Tibial artery (tissue), 4 donors: ENCODE results near the gene INSC.
A peak's percentile ranks its signal among the peaks of the same experiment; 100 is the strongest.

Experiments used
- DNase-seq, 2 donors: peaks; one replicate each; pipeline ENCODE4 v3.0.0-alpha.2; 2019
- H3K27ac ChIP-seq, 2 donors: fragments of 200-600 bp; sonication (generic) in 1 of 2; 1 replicate in 1 of 2; 2 replicates in 1 of 2; pipeline ENCODE4 v1.5.1; 2018 to 2019; ENCODE audit warnings: mild to moderate bottlenecking in 1 of 2
- H3K27me3 ChIP-seq, 2 donors: fragments of 200-600 bp; sonication (generic) in 1 of 2; one replicate each; pipeline versions ENCODE4 v1.5.1 to v1.6.0; 2016 to 2019
- H3K36me3 ChIP-seq, 3 donors: fragments of 200-600 bp; sonication (generic) in 2 of 3; one replicate each; pipeline ENCODE4 v1.5.1; 2016 to 2019; ENCODE audit warnings: mild to moderate bottlenecking in 2 of 3
- H3K4me1 ChIP-seq, 4 donors: fragments of 200-600 bp; sonication (generic) in 2 of 4; 1 replicate in 3 of 4; 2 replicates in 1 of 4; pipeline ENCODE4 v1.5.1; 2016 to 2019
- H3K4me3 ChIP-seq, 2 donors: fragments of 200-600 bp; sonication (generic) in 1 of 2; 1 replicate in 1 of 2; 2 replicates in 1 of 2; pipeline ENCODE4 v1.5.1; 2018 to 2019; ENCODE audit warnings: mild to moderate bottlenecking in 2 of 2
- H3K9me3 ChIP-seq, 3 donors: fragments of 200-600 bp; sonication (generic) in 1 of 3; one replicate each; pipeline ENCODE4 v1.5.1; 2016 to 2019
- intact Hi-C: fragments of 100-400 bp; cut with DNase I; formaldehyde crosslinking; loops from one replicate; pipeline ENCODE4 v1.15.0; 2023; ENCODE audit warnings: low total_unique reads
- TF ChIP-seq, protein P1 (sequence below), 2 experiments: fragments of 200-600 bp in 1 of 2; fragments of 450-650 bp in 1 of 2; IDR thresholded peaks; one replicate each; pipeline ENCODE4 v1.5.1; 2017 to 2019; ENCODE audit warnings: antibody characterized with exemption in 2 of 2, mild to moderate bottlenecking in 1 of 2, moderate library complexity in 1 of 2

INSC gene

GRCh38 chr11:15177491-15177890 is 62.8 kb downstream of the INSC start:
- TF ChIP-seq, protein P1, sequence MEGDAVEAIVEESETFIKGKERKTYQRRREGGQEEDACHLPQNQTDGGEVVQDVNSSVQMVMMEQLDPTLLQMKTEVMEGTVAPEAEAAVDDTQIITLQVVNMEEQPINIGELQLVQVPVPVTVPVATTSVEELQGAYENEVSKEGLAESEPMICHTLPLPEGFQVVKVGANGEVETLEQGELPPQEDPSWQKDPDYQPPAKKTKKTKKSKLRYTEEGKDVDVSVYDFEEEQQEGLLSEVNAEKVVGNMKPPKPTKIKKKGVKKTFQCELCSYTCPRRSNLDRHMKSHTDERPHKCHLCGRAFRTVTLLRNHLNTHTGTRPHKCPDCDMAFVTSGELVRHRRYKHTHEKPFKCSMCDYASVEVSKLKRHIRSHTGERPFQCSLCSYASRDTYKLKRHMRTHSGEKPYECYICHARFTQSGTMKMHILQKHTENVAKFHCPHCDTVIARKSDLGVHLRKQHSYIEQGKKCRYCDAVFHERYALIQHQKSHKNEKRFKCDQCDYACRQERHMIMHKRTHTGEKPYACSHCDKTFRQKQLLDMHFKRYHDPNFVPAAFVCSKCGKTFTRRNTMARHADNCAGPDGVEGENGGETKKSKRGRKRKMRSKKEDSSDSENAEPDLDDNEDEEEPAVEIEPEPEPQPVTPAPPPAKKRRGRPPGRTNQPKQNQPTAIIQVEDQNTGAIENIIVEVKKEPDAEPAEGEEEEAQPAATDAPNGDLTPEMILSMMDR (IDR thresholded peaks at IDR 0.05), result no peak
- no peaks in the 10 kb centered on the region for H3K36me3 ChIP-seq
- H3K9me3 ChIP-seq, result no peaks in the 10 kb centered on the region
- intact Hi-C loops, result no loop called here
- DNase-seq, result no peak
- H3K27me3 ChIP-seq, result no peaks in the 10 kb centered on the region
- H3K27ac ChIP-seq, result no peak overlapping the region
- peaks cover 0 to 52% (median 22%) of the 10 kb centered on the region in 4 donors for H3K4me1 ChIP-seq
- no peak overlapping the region for H3K4me3 ChIP-seq

DNA sequence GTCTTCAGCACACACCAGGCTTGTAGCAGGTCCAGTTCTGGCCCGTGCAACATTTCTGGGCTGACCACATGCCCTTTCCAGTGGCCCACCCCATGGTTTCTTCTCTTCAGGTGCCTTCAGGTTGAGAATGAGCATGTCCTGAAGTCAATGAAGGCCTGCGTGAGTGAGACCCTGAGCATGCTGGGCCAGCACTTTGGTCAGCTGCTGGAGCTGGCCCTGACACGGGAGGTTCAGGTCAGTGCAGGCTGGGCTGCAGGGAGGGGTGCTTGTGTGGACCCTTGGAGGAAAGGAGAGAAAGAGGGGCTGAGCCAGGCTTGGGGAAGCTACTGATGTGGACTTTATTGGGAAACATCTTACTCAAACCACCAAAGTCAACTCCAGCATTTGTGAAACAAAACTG is 63.5 kb downstream of the INSC start:
- H3K9me3 ChIP-seq, result no peaks in the 10 kb centered on the region
- intact Hi-C loops, result no loop called here
- no peak overlapping the region for H3K4me3 ChIP-seq
- no peak for DNase-seq
- no peaks in the 10 kb centered on the region for H3K36me3 ChIP-seq
- H3K27ac ChIP-seq, result no peak overlapping the region
- TF ChIP-seq, protein P1 (IDR thresholded peaks at IDR 0.05), result no peak
- peaks cover 0 to 57% (median 23%) of the 10 kb centered on the region in 4 donors for H3K4me1 ChIP-seq
- no peaks in the 10 kb centered on the region for H3K27me3 ChIP-seq

- Histone ChIP-seq H3K27me3 (no peaks in the 10 kb centered on the region), H3K4me3 (no peak overlapping the region), H3K27ac (peak overlapping the region; percentile 26 to 55), H3K9me3 (no peaks in the 10 kb centered on the region), H3K36me3 (no peaks in the 10 kb centered on the region), H3K4me1 (peaks cover 0 to 57% (median 23%) of the 10 kb centered on the region in 4 donors)
- intact Hi-C loops, result no loop called here
- TF ChIP-seq, protein P1 (IDR thresholded peaks at IDR 0.05), result no peak
- no peak for DNase-seq
Observed at GRCh38 chr11:15179167-15179566, 64.4 kb downstream of the INSC start.

DNA sequence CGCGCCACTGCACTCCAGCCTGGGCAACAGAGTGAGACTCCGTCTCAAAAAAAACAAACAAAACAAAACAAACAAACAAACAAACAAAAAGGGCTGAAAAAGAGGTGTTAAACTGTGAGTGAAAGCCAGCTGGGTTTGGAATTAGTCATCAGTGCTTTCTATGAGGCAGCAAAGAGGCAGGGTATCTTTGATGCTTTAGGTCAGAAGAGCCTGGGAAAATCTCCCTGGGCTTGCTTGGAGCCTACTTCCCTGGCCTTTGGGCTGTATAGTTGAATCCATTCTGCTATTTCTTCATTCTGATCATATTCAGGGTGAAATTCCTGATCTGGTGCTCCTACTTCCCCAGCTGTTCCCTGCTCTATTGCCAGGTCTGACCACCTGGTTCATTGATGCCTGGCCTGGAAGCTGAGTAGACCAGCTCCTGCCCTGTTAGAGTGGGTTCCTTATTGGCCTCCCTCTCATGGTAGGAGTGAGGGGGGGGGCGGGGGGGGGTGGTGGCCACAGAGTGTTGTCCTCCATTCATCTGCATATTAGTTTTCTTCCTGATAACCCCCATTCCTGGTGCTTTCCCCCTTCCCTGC is 65.6 kb downstream of the INSC start:
- DNase-seq, result no peak
- no peak overlapping the region for H3K4me3 ChIP-seq
- peaks cover 0 to 57% (median 23%) of the 10 kb centered on the region in 4 donors for H3K4me1 ChIP-seq
- TF ChIP-seq, protein P1 (IDR thresholded peaks at IDR 0.05), result no peak
- H3K27me3 ChIP-seq, result no peaks in the 10 kb centered on the region
- H3K27ac ChIP-seq, result peak overlapping the region in 1 of 2 donors; percentile 40
- intact Hi-C loops, result loop anchor here (1.0 kb wide), 1 partner anchor 17 kb away; no protein-coding TSS in a partner anchor
- H3K9me3 ChIP-seq, result no peaks in the 10 kb centered on the region
- no peaks in the 10 kb centered on the region for H3K36me3 ChIP-seq

DNA sequence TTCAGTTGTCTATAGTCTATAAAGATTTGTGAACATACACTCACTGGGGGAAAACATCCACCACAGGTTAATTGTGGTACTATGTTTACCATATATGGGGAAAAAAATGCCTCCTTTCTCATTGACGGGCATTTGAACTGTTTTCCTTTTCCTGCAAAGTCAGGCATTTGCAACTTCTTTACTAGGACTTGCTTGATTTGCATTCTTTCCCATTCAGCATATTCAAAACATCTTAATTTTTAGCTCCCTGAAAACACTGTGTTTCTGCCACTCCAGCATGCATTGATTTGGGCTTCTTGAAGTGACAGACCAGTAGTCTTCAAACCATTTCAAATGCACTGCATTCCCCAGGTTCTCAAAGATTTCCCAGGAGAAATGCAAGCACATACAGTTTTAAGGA is 67.6 kb downstream of the INSC start:
- intact Hi-C loops, result no loop called here
- Histone ChIP-seq H3K9me3 (no peaks in the 10 kb centered on the region), H3K4me3 (no peak overlapping the region), H3K27ac (no peak overlapping the region), H3K27me3 (no peaks in the 10 kb centered on the region), H3K36me3 (no peaks in the 10 kb centered on the region), H3K4me1 (peaks cover 0 to 54% (median 23%) of the 10 kb centered on the region in 4 donors)
- TF ChIP-seq, protein P1 (IDR thresholded peaks at IDR 0.05), result no peak
- DNase-seq, result no peak
